KOPT-K1 (cell line): ENCODE measurements around the gene CDKAL1.
A peak's percentile ranks its signal among the peaks of the same experiment; 100 is the strongest.

Experiments
- H3K27ac ChIP-seq: fragments of 200-600 bp; sonication (generic); 2 replicates; pipeline ENCODE4 v1.5.1; 2016; ENCODE audit warnings: antibody characterized with exemption, mild to moderate bottlenecking, low read depth, low read length; ENCODE audit not compliant: poor library complexity, severe bottlenecking
- H3K36me3 ChIP-seq: fragments of 200-600 bp; sonication (generic); 2 replicates; pipeline ENCODE4 v1.5.1; 2017; ENCODE audit warnings: antibody characterized with exemption, mild to moderate bottlenecking, low read length, moderate library complexity; ENCODE audit not compliant: insufficient read depth
- H3K9me3 ChIP-seq: fragments of 200-600 bp; sonication (generic); 2 replicates; pipeline ENCODE4 v1.5.1; 2017; ENCODE audit warnings: antibody characterized with exemption, low read length, mild to moderate bottlenecking; ENCODE audit not compliant: insufficient read depth, poor library complexity, severe bottlenecking

The CDKAL1 gene

GRCh38 chr6:21166754-21167153 lies 632.5 kb downstream of the CDKAL1 start:
- no peaks in the 10 kb centered on the region for H3K36me3 ChIP-seq
- H3K27ac ChIP-seq, result no peak overlapping the region
- H3K9me3 ChIP-seq, result no peaks in the 10 kb centered on the region

- H3K36me3 ChIP-seq, result no peaks in the 10 kb centered on the region
- H3K27ac ChIP-seq, result no peak overlapping the region
- no peaks in the 10 kb centered on the region for H3K9me3 ChIP-seq
Observed at GRCh38 chr6:21167790-21168189, 633.5 kb downstream of the CDKAL1 start.

DNA sequence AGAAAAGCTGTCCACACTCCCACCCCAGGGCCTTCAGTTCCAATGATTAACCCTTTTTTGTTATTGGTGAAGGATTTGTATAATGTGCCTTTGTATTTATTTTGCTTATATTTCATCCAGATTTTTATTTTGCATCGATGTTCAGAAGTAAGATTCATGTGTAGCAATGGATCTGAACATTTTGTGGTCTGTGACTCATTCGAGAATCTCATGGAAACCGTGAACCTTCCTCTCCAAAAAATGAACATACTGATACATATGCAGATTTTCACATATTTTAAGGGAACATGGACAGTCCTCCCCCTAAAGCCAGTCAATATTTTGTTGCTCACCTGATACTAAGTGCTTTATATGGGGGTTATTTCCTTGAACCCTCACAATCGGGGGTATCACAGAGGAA lies 637.5 kb downstream of the CDKAL1 start:
- Histone ChIP-seq H3K9me3 (no peaks in the 10 kb centered on the region), H3K27ac (no peak overlapping the region)

GRCh38 chr6:21173031-21173430 lies 638.8 kb downstream of the CDKAL1 start:
- Histone ChIP-seq H3K9me3 (no peaks in the 10 kb centered on the region), H3K36me3 (no peaks in the 10 kb centered on the region), H3K27ac (no peak overlapping the region)

More for the DNA sequence above, 637.5 kb downstream of the CDKAL1 start:
- H3K36me3 ChIP-seq, result no peaks in the 10 kb centered on the region

- no peaks in the 10 kb centered on the region for H3K9me3 ChIP-seq
- no peak overlapping the region for H3K27ac ChIP-seq
- no peaks in the 10 kb centered on the region for H3K36me3 ChIP-seq
Observed at GRCh38 chr6:21173678-21174077, 639.4 kb downstream of the CDKAL1 start.

GRCh38 chr6:21176197-21176596 lies 641.9 kb downstream of the CDKAL1 start:
- no peaks in the 10 kb centered on the region for H3K9me3 ChIP-seq
- H3K36me3 ChIP-seq, result no peaks in the 10 kb centered on the region
- H3K27ac ChIP-seq, result no peak overlapping the region

DNA sequence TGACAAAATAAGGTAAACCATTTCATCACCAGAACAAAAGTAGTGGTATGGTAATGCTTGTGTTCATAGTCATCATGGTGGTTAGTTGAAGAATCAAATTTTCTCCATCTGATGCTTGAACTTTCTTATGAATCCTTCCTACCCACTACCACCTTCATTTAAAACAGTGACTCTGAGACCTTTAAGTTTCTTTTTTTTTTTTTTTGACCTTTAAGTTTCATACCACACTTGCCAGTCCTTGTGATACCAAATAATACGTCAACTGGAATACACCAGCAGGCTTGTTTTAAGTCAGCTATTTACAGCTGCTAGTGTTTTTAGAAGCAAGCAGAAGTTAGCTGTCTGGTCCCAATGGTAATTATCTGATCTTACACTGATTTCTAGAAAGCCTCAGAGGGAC lies 645.9 kb downstream of the CDKAL1 start:
- H3K9me3 ChIP-seq, result no peaks in the 10 kb centered on the region
- no peak overlapping the region for H3K27ac ChIP-seq
- no peaks in the 10 kb centered on the region for H3K36me3 ChIP-seq

DNA sequence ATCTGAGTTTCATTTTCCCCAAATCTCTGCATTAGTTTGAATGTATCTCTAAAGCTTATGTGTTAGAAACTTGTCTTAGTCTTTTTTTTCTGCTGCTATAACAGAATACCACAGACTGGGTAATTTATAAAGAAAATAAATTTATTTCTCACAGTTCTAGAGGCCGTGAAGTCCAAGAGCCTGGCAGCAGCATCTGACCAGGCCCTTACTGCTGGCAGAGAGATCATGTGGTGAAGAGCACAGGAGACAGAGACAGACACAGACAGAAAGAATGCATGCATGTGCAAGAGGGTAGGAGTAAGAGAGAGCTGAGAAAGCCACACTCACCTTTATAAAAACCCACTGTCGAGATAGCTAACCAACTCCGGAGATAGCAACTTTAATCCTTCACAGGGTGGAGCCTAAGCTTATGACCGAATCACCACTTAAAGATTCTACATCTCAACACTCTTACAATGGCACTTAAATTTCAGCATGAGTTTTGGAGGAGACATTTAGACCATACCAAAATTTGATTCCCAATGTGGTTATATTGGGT lies 646.6 kb downstream of the CDKAL1 start:
- H3K9me3 ChIP-seq, result no peaks in the 10 kb centered on the region
- no peaks in the 10 kb centered on the region for H3K36me3 ChIP-seq
- H3K27ac ChIP-seq, result no peak overlapping the region

- no peaks in the 10 kb centered on the region for H3K36me3 ChIP-seq
- no peak overlapping the region for H3K27ac ChIP-seq
- no peaks in the 10 kb centered on the region for H3K9me3 ChIP-seq
Observed at GRCh38 chr6:21181866-21182265, 647.6 kb downstream of the CDKAL1 start.

DNA sequence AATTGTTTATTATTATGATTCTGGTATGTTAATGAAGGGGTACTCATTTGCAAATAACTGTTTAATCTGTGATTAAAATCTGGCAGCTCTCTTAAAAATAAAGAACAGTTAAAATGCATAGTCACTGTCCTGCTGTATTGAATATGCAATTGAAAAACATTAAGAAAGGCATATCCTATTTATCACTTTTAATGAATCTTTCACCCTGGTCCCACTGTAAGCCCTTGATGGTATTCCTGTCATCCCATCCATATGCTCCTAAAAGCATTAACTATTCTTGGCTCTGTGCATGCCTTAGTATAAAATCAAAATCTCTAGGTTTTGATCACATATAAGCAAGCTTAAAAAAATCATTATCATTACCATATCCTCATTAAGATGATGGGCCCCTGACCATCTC lies 648.3 kb downstream of the CDKAL1 start:
- Histone ChIP-seq H3K9me3 (no peaks in the 10 kb centered on the region), H3K27ac (no peak overlapping the region), H3K36me3 (no peaks in the 10 kb centered on the region)

- Histone ChIP-seq H3K9me3 (no peaks in the 10 kb centered on the region), H3K27ac (no peak overlapping the region), H3K36me3 (no peaks in the 10 kb centered on the region)
Observed at GRCh38 chr6:21185861-21186478, 651.7 kb downstream of the CDKAL1 start.

GRCh38 chr6:21186479-21187055 lies 652.3 kb downstream of the CDKAL1 start:
- H3K9me3 ChIP-seq, result no peaks in the 10 kb centered on the region
- H3K27ac ChIP-seq, result no peak overlapping the region
- no peaks in the 10 kb centered on the region for H3K36me3 ChIP-seq

- Histone ChIP-seq H3K27ac (no peak overlapping the region), H3K36me3 (no peaks in the 10 kb centered on the region), H3K9me3 (no peaks in the 10 kb centered on the region)
Observed at GRCh38 chr6:21187485-21187884, 653.2 kb downstream of the CDKAL1 start.

- Histone ChIP-seq H3K27ac (peak overlapping the region; percentile 46), H3K36me3 (no peaks in the 10 kb centered on the region), H3K9me3 (no peaks in the 10 kb centered on the region)
Observed at GRCh38 chr6:21188505-21189223, 654.4 kb downstream of the CDKAL1 start.

DNA sequence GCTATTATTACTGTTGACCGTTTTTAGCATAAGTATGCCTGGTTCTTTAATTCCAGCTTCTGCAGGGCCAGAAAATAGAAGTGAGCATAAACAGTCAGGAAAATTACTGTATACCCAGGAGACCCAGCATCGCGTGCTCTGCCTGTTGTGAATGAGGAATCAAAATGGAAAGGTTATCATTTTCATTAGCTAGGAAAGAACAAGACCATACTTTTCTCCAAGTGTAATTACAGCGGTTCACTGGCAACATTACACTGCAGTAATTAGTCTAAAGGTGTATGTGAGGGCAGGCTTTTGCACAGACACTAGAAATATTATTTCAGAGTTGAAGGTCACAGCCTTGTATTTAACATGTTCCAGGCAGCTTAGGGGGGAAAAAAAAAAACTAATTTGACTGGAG lies 655.5 kb downstream of the CDKAL1 start:
- H3K36me3 ChIP-seq, result no peaks in the 10 kb centered on the region
- H3K9me3 ChIP-seq, result no peaks in the 10 kb centered on the region
- H3K27ac ChIP-seq, result no peak overlapping the region
